HCT116 (cell line): ENCODE measurements around the gene CMTM6.

Experiments used
- EZH2phosphoT487 ChIP-seq: fragments of 200-600 bp; IDR thresholded peaks from 2 replicates; pipeline ENCODE4 v1.6.1; 2018; ENCODE audit warnings: antibody characterized with exemption, borderline replicate concordance
- POLR2A ChIP-seq: IDR thresholded peaks from 2 replicates; pipeline ENCODE4 v1.7.0; 2011; ENCODE audit warnings: borderline replicate concordance; ENCODE audit not compliant: insufficient read depth, insufficient read length; ENCODE audit errors: extremely low read depth
- ZNF274 ChIP-seq: fragments of 200-500 bp; sonication (Bioruptor generic); IDR thresholded peaks from 2 replicates; pipeline ENCODE4 v1.6.1; 2014; ENCODE audit warnings: mild to moderate bottlenecking, low read depth, low read length, inconsistent platforms
- TF ChIP-seq, protein P1 (sequence below), 3 experiments: fragments of 200-600 bp in 1 of 3; sonication (generic) in 1 of 3; IDR thresholded peaks in 2 of 3; conservative IDR thresholded peaks in 1 of 3; 2 replicates each; pipeline ENCODE4 v1.5.1; 2012 to 2017; ENCODE audit warnings: low read depth in 2 of 3, low read length in 2 of 3, antibody characterized with exemption in 1 of 3, borderline replicate concordance in 1 of 3, control low read depth in 1 of 3, mild to moderate bottlenecking in 1 of 3, mixed read lengths in 1 of 3, mixed run types in 1 of 3, moderate library complexity in 1 of 3; ENCODE audit not compliant: insufficient read depth in 1 of 3

DNA sequence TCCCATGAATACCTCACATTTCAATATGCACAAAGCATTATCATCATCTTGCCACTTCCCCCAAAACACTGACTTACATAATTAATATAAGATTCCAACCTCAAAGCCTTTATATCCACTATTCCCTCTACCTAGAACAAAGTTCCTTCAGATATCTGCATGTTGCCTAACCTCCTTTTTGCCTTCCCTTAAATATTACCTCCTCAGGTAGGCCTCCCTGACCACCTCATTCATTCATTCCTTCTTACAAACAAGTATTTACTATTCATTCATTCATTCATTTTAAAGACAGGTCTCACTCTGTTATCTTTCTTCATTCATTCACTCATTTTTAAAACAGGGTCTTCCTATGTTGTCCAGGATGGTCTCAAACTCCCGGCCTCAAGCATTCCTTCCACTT, 49.4 kb upstream of the CMTM6 start:
- TF ChIP-seq POLR2A (no peak), EZH2phosphoT487 (no peak), ZNF274 (no peak)
- TF ChIP-seq, protein P1, sequence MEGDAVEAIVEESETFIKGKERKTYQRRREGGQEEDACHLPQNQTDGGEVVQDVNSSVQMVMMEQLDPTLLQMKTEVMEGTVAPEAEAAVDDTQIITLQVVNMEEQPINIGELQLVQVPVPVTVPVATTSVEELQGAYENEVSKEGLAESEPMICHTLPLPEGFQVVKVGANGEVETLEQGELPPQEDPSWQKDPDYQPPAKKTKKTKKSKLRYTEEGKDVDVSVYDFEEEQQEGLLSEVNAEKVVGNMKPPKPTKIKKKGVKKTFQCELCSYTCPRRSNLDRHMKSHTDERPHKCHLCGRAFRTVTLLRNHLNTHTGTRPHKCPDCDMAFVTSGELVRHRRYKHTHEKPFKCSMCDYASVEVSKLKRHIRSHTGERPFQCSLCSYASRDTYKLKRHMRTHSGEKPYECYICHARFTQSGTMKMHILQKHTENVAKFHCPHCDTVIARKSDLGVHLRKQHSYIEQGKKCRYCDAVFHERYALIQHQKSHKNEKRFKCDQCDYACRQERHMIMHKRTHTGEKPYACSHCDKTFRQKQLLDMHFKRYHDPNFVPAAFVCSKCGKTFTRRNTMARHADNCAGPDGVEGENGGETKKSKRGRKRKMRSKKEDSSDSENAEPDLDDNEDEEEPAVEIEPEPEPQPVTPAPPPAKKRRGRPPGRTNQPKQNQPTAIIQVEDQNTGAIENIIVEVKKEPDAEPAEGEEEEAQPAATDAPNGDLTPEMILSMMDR (IDR thresholded peaks at IDR 0.05 in 2 of 3, conservative IDR thresholded peaks at IDR 0.05 in 1 of 3; ENCODE audit: borderline replicate concordance in 1 of 3, insufficient read depth in 1 of 3, low read depth in 2 of 3, low read length in 2 of 3) = no peak
